SK-N-MC (cell line): ENCODE measurements around the gene GMDS.

ENCODE experiments used
- DNase-seq: peaks from one replicate; pipeline ENCODE4 v3.0.0-alpha.2; 2011; ENCODE audit warnings: low read depth, low spot score
- H3K27ac ChIP-seq: fragments of 200-600 bp; sonication (generic); 2 replicates; pipeline ENCODE4 v1.5.1; 2016; ENCODE audit warnings: mixed run types
- H3K36me3 ChIP-seq: fragments of 200-600 bp; sonication (generic); 2 replicates; pipeline ENCODE4 v1.6.1; 2017; ENCODE audit warnings: antibody characterized with exemption, low read length, mixed read lengths; ENCODE audit not compliant: insufficient read depth
- H3K4me3 ChIP-seq: fragments of 200-600 bp; sonication (generic); 2 replicates; pipeline ENCODE4 v1.5.1; 2016
- H3K9ac ChIP-seq: fragments of 200-600 bp; sonication (generic); 2 replicates; pipeline ENCODE4 v1.8.0; 2017; ENCODE audit warnings: mixed run types, mixed read lengths; ENCODE audit not compliant: insufficient read length
- H3K9me3 ChIP-seq: fragments of 200-600 bp; sonication (generic); 2 replicates; pipeline ENCODE4 v1.6.1; 2017; ENCODE audit warnings: low read depth, mild to moderate bottlenecking, antibody characterized with exemption, low read length, moderate library complexity, mixed read lengths
- EZH2 ChIP-seq: fragments of 200-600 bp; sonication (generic); IDR thresholded peaks from one replicate; pipeline ENCODE4 v1.6.1; 2017; ENCODE audit warnings: antibody characterized with exemption
- FOXP2 ChIP-seq: optimal IDR thresholded peaks from 2 replicates; pipeline ENCODE3; 2011; ENCODE audit warnings: mild to moderate bottlenecking, moderate library complexity; ENCODE audit not compliant: insufficient read depth; ENCODE audit errors: extremely low read length, control extremely low read depth
- POLR2AphosphoS5 ChIP-seq: IDR thresholded peaks from 2 replicates; pipeline ENCODE4 v1.6.1; 2012; ENCODE audit warnings: mild to moderate bottlenecking, low read depth, low read length, borderline replicate concordance

GMDS gene

GRCh38 chr6:1777921-1778685 lies 467.3 kb downstream of the GMDS start:
- DNase-seq: no peak
- no peak overlapping the region for H3K27ac ChIP-seq
- H3K4me3 ChIP-seq: no peak overlapping the region
- no peak for TF ChIP-seq EZH2
- TF ChIP-seq FOXP2: no peak
- TF ChIP-seq POLR2AphosphoS5: no peak
- no peaks in the 10 kb centered on the region for H3K36me3 ChIP-seq
- no peaks in the 10 kb centered on the region for H3K9me3 ChIP-seq
- no peak overlapping the region for H3K9ac ChIP-seq

GRCh38 chr6:1775441-1775840 lies 470.0 kb downstream of the GMDS start:
- TF ChIP-seq POLR2AphosphoS5: no peak
- no peak for TF ChIP-seq FOXP2
- no peak for TF ChIP-seq EZH2
- Histone ChIP-seq H3K27ac (no peak overlapping the region), H3K4me3 (no peak overlapping the region), H3K36me3 (no peaks in the 10 kb centered on the region), H3K9ac (no peak overlapping the region), H3K9me3 (no peaks in the 10 kb centered on the region)
- no peak for DNase-seq

- no peak overlapping the region for H3K27ac ChIP-seq
These were observed 471.0 kb downstream of the GMDS start for GRCh38 chr6:1774226-1774915.

GRCh38 chr6:1773700-1774099 lies 471.7 kb downstream of the GMDS start:
- no peaks in the 10 kb centered on the region for H3K9me3 ChIP-seq
- no peak overlapping the region for H3K27ac ChIP-seq
- no peak overlapping the region for H3K9ac ChIP-seq
- no peak overlapping the region for H3K4me3 ChIP-seq
- no peaks in the 10 kb centered on the region for H3K36me3 ChIP-seq
- no peak for DNase-seq
- TF ChIP-seq POLR2AphosphoS5 (no peak), FOXP2 (no peak), EZH2 (no peak)

More at GRCh38 chr6:1774226-1774915, 471.0 kb downstream of the GMDS start:
- TF ChIP-seq EZH2: no peak
- TF ChIP-seq POLR2AphosphoS5: no peak
- TF ChIP-seq FOXP2: no peak
- no peak for DNase-seq
- no peak overlapping the region for H3K4me3 ChIP-seq
- H3K36me3 ChIP-seq: no peaks in the 10 kb centered on the region
- no peak overlapping the region for H3K9ac ChIP-seq
- no peaks in the 10 kb centered on the region for H3K9me3 ChIP-seq

GRCh38 chr6:1770968-1771723 lies 474.3 kb downstream of the GMDS start:
- DNase-seq: no peak
- Histone ChIP-seq H3K9ac (no peak overlapping the region), H3K36me3 (no peaks in the 10 kb centered on the region), H3K9me3 (no peaks in the 10 kb centered on the region), H3K27ac (no peak overlapping the region), H3K4me3 (no peak overlapping the region)
- TF ChIP-seq EZH2 (no peak), FOXP2 (no peak)

- no peak for DNase-seq
- Histone ChIP-seq H3K9me3 (no peaks in the 10 kb centered on the region), H3K27ac (no peak overlapping the region), H3K36me3 (no peaks in the 10 kb centered on the region), H3K4me3 (no peak overlapping the region), H3K9ac (no peak overlapping the region)
- TF ChIP-seq POLR2AphosphoS5: no peak
- no peak for TF ChIP-seq EZH2
- no peak for TF ChIP-seq FOXP2
These were observed 475.0 kb downstream of the GMDS start for GRCh38 chr6:1770435-1770843.

- DNase-seq: no peak
- Histone ChIP-seq H3K27ac (no peak overlapping the region), H3K4me3 (no peak overlapping the region), H3K9me3 (no peaks in the 10 kb centered on the region), H3K36me3 (no peaks in the 10 kb centered on the region), H3K9ac (no peak overlapping the region)
- TF ChIP-seq FOXP2: no peak
- no peak for TF ChIP-seq EZH2
- TF ChIP-seq POLR2AphosphoS5: no peak
These were observed 477.7 kb downstream of the GMDS start for GRCh38 chr6:1767481-1768246.
